HL-60 (cell line): ENCODE results near the gene ABHD8.

Source experiments
- POLR2AphosphoS5 ChIP-seq: IDR thresholded peaks from 2 replicates; pipeline ENCODE4 v1.6.1; 2012; ENCODE audit warnings: low read depth
- TF ChIP-seq, protein P1 (sequence below): IDR thresholded peaks from one replicate; pipeline ENCODE4 v1.5.1; 2011; ENCODE audit warnings: low read length, control low read depth, inconsistent platforms; ENCODE audit not compliant: insufficient read depth
- TF ChIP-seq, protein P2 (sequence below): IDR thresholded peaks from 2 replicates; pipeline ENCODE4 v1.6.1; 2012; ENCODE audit warnings: low read depth; ENCODE audit not compliant: insufficient replicate concordance

DNA sequence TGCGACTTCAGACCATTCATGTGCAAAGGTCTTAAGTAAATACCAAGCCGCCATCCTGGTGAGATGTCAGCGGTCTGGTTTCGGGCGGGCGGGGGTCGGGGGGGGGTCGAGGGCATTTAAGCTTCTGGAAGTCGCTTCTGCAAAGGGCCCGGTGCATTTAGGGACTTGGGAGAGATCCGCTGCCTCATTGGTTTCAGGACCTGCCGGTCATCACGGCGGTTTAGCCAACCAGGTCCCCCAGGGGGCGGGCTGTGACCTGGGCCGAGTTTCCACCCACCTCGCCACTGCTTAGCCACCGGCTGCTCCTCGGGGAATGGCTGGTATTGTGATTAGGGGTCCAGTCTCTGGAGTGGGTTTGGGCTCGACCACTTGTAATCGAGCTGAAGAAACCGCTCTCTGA is 13.7 kb downstream of the ABHD8 start:
- TF ChIP-seq POLR2AphosphoS5 = no peak
- TF ChIP-seq, protein P1, sequence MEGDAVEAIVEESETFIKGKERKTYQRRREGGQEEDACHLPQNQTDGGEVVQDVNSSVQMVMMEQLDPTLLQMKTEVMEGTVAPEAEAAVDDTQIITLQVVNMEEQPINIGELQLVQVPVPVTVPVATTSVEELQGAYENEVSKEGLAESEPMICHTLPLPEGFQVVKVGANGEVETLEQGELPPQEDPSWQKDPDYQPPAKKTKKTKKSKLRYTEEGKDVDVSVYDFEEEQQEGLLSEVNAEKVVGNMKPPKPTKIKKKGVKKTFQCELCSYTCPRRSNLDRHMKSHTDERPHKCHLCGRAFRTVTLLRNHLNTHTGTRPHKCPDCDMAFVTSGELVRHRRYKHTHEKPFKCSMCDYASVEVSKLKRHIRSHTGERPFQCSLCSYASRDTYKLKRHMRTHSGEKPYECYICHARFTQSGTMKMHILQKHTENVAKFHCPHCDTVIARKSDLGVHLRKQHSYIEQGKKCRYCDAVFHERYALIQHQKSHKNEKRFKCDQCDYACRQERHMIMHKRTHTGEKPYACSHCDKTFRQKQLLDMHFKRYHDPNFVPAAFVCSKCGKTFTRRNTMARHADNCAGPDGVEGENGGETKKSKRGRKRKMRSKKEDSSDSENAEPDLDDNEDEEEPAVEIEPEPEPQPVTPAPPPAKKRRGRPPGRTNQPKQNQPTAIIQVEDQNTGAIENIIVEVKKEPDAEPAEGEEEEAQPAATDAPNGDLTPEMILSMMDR = no peak
- TF ChIP-seq, protein P2, sequence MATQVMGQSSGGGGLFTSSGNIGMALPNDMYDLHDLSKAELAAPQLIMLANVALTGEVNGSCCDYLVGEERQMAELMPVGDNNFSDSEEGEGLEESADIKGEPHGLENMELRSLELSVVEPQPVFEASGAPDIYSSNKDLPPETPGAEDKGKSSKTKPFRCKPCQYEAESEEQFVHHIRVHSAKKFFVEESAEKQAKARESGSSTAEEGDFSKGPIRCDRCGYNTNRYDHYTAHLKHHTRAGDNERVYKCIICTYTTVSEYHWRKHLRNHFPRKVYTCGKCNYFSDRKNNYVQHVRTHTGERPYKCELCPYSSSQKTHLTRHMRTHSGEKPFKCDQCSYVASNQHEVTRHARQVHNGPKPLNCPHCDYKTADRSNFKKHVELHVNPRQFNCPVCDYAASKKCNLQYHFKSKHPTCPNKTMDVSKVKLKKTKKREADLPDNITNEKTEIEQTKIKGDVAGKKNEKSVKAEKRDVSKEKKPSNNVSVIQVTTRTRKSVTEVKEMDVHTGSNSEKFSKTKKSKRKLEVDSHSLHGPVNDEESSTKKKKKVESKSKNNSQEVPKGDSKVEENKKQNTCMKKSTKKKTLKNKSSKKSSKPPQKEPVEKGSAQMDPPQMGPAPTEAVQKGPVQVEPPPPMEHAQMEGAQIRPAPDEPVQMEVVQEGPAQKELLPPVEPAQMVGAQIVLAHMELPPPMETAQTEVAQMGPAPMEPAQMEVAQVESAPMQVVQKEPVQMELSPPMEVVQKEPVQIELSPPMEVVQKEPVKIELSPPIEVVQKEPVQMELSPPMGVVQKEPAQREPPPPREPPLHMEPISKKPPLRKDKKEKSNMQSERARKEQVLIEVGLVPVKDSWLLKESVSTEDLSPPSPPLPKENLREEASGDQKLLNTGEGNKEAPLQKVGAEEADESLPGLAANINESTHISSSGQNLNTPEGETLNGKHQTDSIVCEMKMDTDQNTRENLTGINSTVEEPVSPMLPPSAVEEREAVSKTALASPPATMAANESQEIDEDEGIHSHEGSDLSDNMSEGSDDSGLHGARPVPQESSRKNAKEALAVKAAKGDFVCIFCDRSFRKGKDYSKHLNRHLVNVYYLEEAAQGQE = no peak
